Endothelial cell of umbilical vein (primary cell): ENCODE measurements around the gene MSANTD7. TPM values are rescaled to one million over a fixed set of nuclear protein-coding genes. Genes with fewer than 3 reads are reported as not detected.

ENCODE experiments used
- BruUV-seq: library from RNA; stranded (reverse); fragments of 400-500 nt; replicated peaks from 2 replicates; lab custom pipeline; 2021; lab: Mats Ljungman, UMichigan
- CTCF ChIA-PET: fragments of 300-600, 350-600 bp; sonication (Branson Sonifier 250); formaldehyde crosslinking; loops from one replicate; lab custom pipeline; 2021; ENCODE audit warnings: antibody characterized with exemption, inconsistent platforms; lab: Charles Lee
- POLR2A ChIA-PET: fragments of 300-600, 350-600 bp; sonication (Branson Sonifier 250); formaldehyde crosslinking; loops from one replicate; lab custom pipeline; 2021; ENCODE audit warnings: antibody characterized with exemption, inconsistent platforms; lab: Charles Lee
- DNase-seq: peaks from one replicate; pipeline ENCODE4 v3.0.0-alpha.2; 2011; ENCODE audit warnings: low read depth, low spot score
- FAIRE-seq: peaks from 2 replicates; lab custom pipeline; 2011; peaks lifted over from hg19 to GRCh38; lab: Jason Lieb, UNC
- H2AFZ ChIP-seq: 2 replicates; pipeline ENCODE4 v1.6.0; 2012; ENCODE audit warnings: low read depth, low read length, control low read depth, inconsistent platforms
- H3K27ac ChIP-seq: 2 replicates; pipeline ENCODE4 v1.5.1; 2011; ENCODE audit warnings: low read depth, mild to moderate bottlenecking, control low read depth, low read length, moderate library complexity; ENCODE audit not compliant: insufficient read depth
- H3K27me3 ChIP-seq, 2 experiments: 2 replicates each; pipeline versions ENCODE4 v1.6.0 to v1.6.1; 2011; ENCODE audit warnings: low read length in 2 of 2, mixed read lengths in 1 of 2; ENCODE audit not compliant: control insufficient read depth in 2 of 2, insufficient read depth in 2 of 2
- H3K36me3 ChIP-seq, 2 experiments: 2 replicates in 1 of 2; 3 replicates in 1 of 2; pipeline ENCODE4 v1.5.1; 2011; ENCODE audit warnings: low read length in 2 of 2, mild to moderate bottlenecking in 1 of 2, moderate library complexity in 1 of 2; ENCODE audit not compliant: control insufficient read depth in 2 of 2, insufficient read depth in 2 of 2; ENCODE audit errors: extremely low read depth in 1 of 2
- H3K4me1 ChIP-seq: 3 replicates; pipeline ENCODE4 v1.5.1; 2011; ENCODE audit warnings: mild to moderate bottlenecking, low read length; ENCODE audit not compliant: control insufficient read depth, insufficient read depth; ENCODE audit errors: extremely low read depth
- H3K4me2 ChIP-seq: 2 replicates; pipeline ENCODE4 v1.6.1; 2011; ENCODE audit warnings: low read length, control low read depth, mixed read lengths; ENCODE audit not compliant: insufficient read depth
- H3K4me3 ChIP-seq, 3 experiments: fragments of 200-600 bp in 1 of 3; sonication (generic), shearing (Covaris generic) in 1 of 3; replicated peaks in 1 of 3; 2 replicates each; pipeline ENCODE4 v1.5.1; 2011 to 2016; ENCODE audit warnings: control low read depth in 3 of 3, low read length in 3 of 3, mild to moderate bottlenecking in 2 of 3, inconsistent platforms in 1 of 3, low read depth in 1 of 3, moderate library complexity in 1 of 3; ENCODE audit not compliant: insufficient read depth in 1 of 3
- H3K79me2 ChIP-seq: 2 replicates; pipeline ENCODE4 v1.6.0; 2012; ENCODE audit warnings: low read length, inconsistent platforms; ENCODE audit not compliant: control insufficient read depth, insufficient read depth
- H3K9ac ChIP-seq: replicated peaks from 2 replicates; pipeline ENCODE3; 2011; ENCODE audit warnings: low read length, control low read depth; ENCODE audit not compliant: insufficient read depth; ENCODE audit errors: extremely low read depth
- H3K9me1 ChIP-seq: replicated peaks from 3 replicates; pipeline ENCODE4 v1.6.0; 2011; ENCODE audit warnings: mild to moderate bottlenecking, low read length; ENCODE audit not compliant: control insufficient read depth, insufficient read depth; ENCODE audit errors: extremely low read depth
- H3K9me3 ChIP-seq: replicated peaks from 2 replicates; pipeline ENCODE4 v1.5.1; 2012; ENCODE audit warnings: low read length, inconsistent platforms; ENCODE audit not compliant: control insufficient read depth, insufficient read depth
- H4K20me1 ChIP-seq: replicated peaks from 2 replicates; pipeline ENCODE3; 2011; ENCODE audit warnings: mild to moderate bottlenecking, low read length; ENCODE audit not compliant: control insufficient read depth, insufficient read depth; ENCODE audit errors: extremely low read depth
- CTCF ChIP-seq, 2 donors: IDR thresholded peaks; 1 replicate in 1 of 2; 2 replicates in 1 of 2; pipeline ENCODE4 v1.5.1; 2011; ENCODE audit warnings: low read length in 2 of 2, mild to moderate bottlenecking in 2 of 2, moderate library complexity in 2 of 2, control low read depth in 1 of 2, inconsistent platforms in 1 of 2, low read depth in 1 of 2; ENCODE audit not compliant: insufficient read depth in 1 of 2; ENCODE audit errors: extremely low read depth in 1 of 2
- EZH2 ChIP-seq: IDR thresholded peaks from 2 replicates; pipeline ENCODE4 v1.6.1; 2012; ENCODE audit warnings: borderline replicate concordance, low read depth, mild to moderate bottlenecking, moderate library complexity, low read length, inconsistent platforms; ENCODE audit not compliant: severe bottlenecking
- FOS ChIP-seq: IDR thresholded peaks from 2 replicates; pipeline ENCODE4 v1.6.1; 2011; ENCODE audit warnings: mild to moderate bottlenecking, low read length, moderate library complexity, borderline replicate concordance; ENCODE audit not compliant: insufficient read depth
- GATA2 ChIP-seq: IDR thresholded peaks from 2 replicates; pipeline ENCODE4 v1.7.0; 2011; ENCODE audit warnings: low read depth, mild to moderate bottlenecking, moderate library complexity, mixed read lengths, low read length; ENCODE audit not compliant: insufficient read length, insufficient read depth
- JUN ChIP-seq: IDR thresholded peaks from 2 replicates; pipeline ENCODE4 v1.6.1; 2011; ENCODE audit warnings: borderline replicate concordance, low read depth; ENCODE audit not compliant: insufficient read length, insufficient read depth
- MAX ChIP-seq: IDR thresholded peaks from 2 replicates; pipeline ENCODE4 v1.6.1; 2011; ENCODE audit not compliant: insufficient read depth, insufficient read length
- MYC ChIP-seq: IDR thresholded peaks from one replicate; pipeline ENCODE4 v1.6.1; 2011; ENCODE audit warnings: mild to moderate bottlenecking, low read depth, low read length
- POLR2A ChIP-seq: IDR thresholded peaks from 2 replicates; pipeline ENCODE4 v1.6.1; 2012; ENCODE audit warnings: low read depth, mild to moderate bottlenecking, control low read depth, low read length
- POLR2AphosphoS5 ChIP-seq: IDR thresholded peaks from 2 replicates; pipeline ENCODE4 v1.6.1; 2012; ENCODE audit warnings: low read depth, mild to moderate bottlenecking, control low read depth, low read length, moderate library complexity; ENCODE audit not compliant: insufficient read depth
- dilution Hi-C: fragments of 300-500 bp; cut with MboI; formaldehyde crosslinking; loops from one replicate; pipeline ENCODE4 v1.15.0; 2019; ENCODE audit warnings: low sequenced_read_pairs; ENCODE audit not compliant: extremely low pct_ligation_motif_present
- intact Hi-C: fragments of 100-400 bp; cut with micrococcal nuclease; formaldehyde crosslinking; loops from one replicate; pipeline ENCODE4 v1.10.0; 2022
- polyA plus RNA-seq, 4 experiments: library from polyadenylated mRNA; depleted of rRNA in 3 of 4; stranded (reverse) in 3 of 4; unstranded in 1 of 4; fragments of >200 nt; gene quantifications; 2 replicates each; pipeline versions ENCODE4 v1.2.1 to v1.2.3, GENCODE V29; 2011 to 2012; ENCODE audit warnings: missing spikeins in 1 of 4
- total RNA-seq: library from RNA; stranded (reverse); gene quantifications from 2 replicates; pipeline ENCODE4 v1.2.3, GENCODE V29; 2021

MSANTD7 gene
- total and polyA plus RNA-seq, 2 donors (not counting 3 experiments of a cell fraction or from before 2014, with no cell fraction given), result 4.8 to 13.1 TPM

- ChIA-PET CTCF (interaction anchor here (0.7 to 1.6 kb wide), 10 partner anchors 18 to 322 kb away, joined by 3 to 6 read pairs (median 3); partner anchors contain the start of genes CDNF, HSPA14 and MSANTD7), POLR2A (no interaction called here)
- FAIRE-seq, result peak; percentile 15
- H3K36me3 ChIP-seq, result no peaks in the 10 kb centered on the region
- DNase-seq, result peak; percentile 69
- no peak overlapping the region for H3K4me2 ChIP-seq
- peaks cover 20% of the 10 kb centered on the region for H3K4me1 ChIP-seq
- intact Hi-C loops, result no loop called here
- TF ChIP-seq EZH2, result no peak
- TF ChIP-seq GATA2, result peak; percentile 73
- TF ChIP-seq FOS, result peak; percentile 67
- no peaks in the 10 kb centered on the region for H3K9me3 ChIP-seq
- H2AFZ ChIP-seq, result peak overlapping the region; percentile 31
- no peak overlapping the region for H3K9ac ChIP-seq
- H3K27ac ChIP-seq, result no peak overlapping the region
- no TSS peak for BruUV-seq
- H3K4me3 ChIP-seq, result no peak overlapping the region
- H3K9me1 ChIP-seq, result no peaks in the 10 kb centered on the region
- no peaks in the 10 kb centered on the region for H3K27me3 ChIP-seq
- no peaks in the 10 kb centered on the region for H3K79me2 ChIP-seq
- dilution Hi-C loops, result no loop called here
- H4K20me1 ChIP-seq, result no peaks in the 10 kb centered on the region
These were observed 17.9 kb upstream of the MSANTD7 start for GRCh38 chr10:14820010-14820774.

- no TSS peak for BruUV-seq
- H3K27ac ChIP-seq, result no peak overlapping the region
- H3K9me1 ChIP-seq, result no peaks in the 10 kb centered on the region
- H3K79me2 ChIP-seq, result no peaks in the 10 kb centered on the region
- FAIRE-seq, result no peak
- H3K9ac ChIP-seq, result no peak overlapping the region
- H3K27me3 ChIP-seq, result no peaks in the 10 kb centered on the region
- CTCF ChIA-PET, result interaction anchor here (1.6 kb wide), 1 partner anchor 22 kb away, joined by 3 read pairs; no protein-coding TSS in a partner anchor
- no peaks in the 10 kb centered on the region for H3K36me3 ChIP-seq
- no peak overlapping the region for H3K4me3 ChIP-seq
- dilution Hi-C loops (no loop called here), intact Hi-C loops (no loop called here)
- no peak for TF ChIP-seq POLR2A
- TF ChIP-seq MAX, result no peak
- TF ChIP-seq EZH2, result no peak
- no peak for TF ChIP-seq GATA2
- no peak for TF ChIP-seq POLR2AphosphoS5
- no peak for TF ChIP-seq MYC
- TF ChIP-seq JUN, result no peak
- TF ChIP-seq FOS, result no peak
- no peak for TF ChIP-seq CTCF (IDR thresholded peaks at IDR 0.05; ENCODE audit: extremely low read depth in 1 of 2, insufficient read depth in 1 of 2, low read depth in 1 of 2, low read length in 2 of 2)
- no peak overlapping the region for H3K4me2 ChIP-seq
- H2AFZ ChIP-seq, result peak overlapping the region; percentile 31
- no peak for DNase-seq
- peaks cover 20% of the 10 kb centered on the region for H3K4me1 ChIP-seq
- no peaks in the 10 kb centered on the region for H4K20me1 ChIP-seq
- no peaks in the 10 kb centered on the region for H3K9me3 ChIP-seq
- POLR2A ChIA-PET, result interaction anchor here (0.6 kb wide), 1 partner anchor 230 kb away, joined by 3 read pairs; no protein-coding TSS in a partner anchor
These were observed 17.3 kb upstream of the MSANTD7 start for GRCh38 chr10:14820775-14821154.
